K562 (cell line): Measurements from ENCODE around the gene UBXN10. TPM values are rescaled to one million over a fixed set of nuclear protein-coding genes. Genes with fewer than 3 reads are reported as not detected.

Experiments
- BHLHE40 ChIP-seq: IDR thresholded peaks from 2 replicates; pipeline ENCODE4 v1.6.1; 2011; ENCODE audit warnings: low read length, improper control_type of control experiment
- CCNT2 ChIP-seq: IDR thresholded peaks from 2 replicates; pipeline ENCODE4 v1.6.1; 2011; ENCODE audit warnings: borderline replicate concordance, low read depth, mild to moderate bottlenecking, moderate library complexity, mixed read lengths, low read length; ENCODE audit not compliant: insufficient read length; ENCODE audit errors: extremely low read depth
- CHCHD3 ChIP-seq: fragments of 250-450 bp; sonication (Bioruptor Pico); IDR thresholded peaks from 2 replicates; pipeline ENCODE4 v2.1.2; 2022; ENCODE audit warnings: mild to moderate bottlenecking
- E2F3 ChIP-seq: fragments of 250-450 bp; sonication (Bioruptor Pico); IDR thresholded peaks from 2 replicates; pipeline ENCODE4 v1.4.0; 2020; ENCODE audit warnings: mild to moderate bottlenecking
- HBP1 ChIP-seq: fragments of 450-650 bp; formaldehyde crosslinking; IDR thresholded peaks from 2 replicates; pipeline ENCODE4 v1.4.0; 2022; ENCODE audit warnings: missing genetic modification characterization
- LARP7 ChIP-seq: fragments of 450-650 bp; IDR thresholded peaks from 2 replicates; pipeline ENCODE4 v1.6.1; 2016
- NR2C1 ChIP-seq, 2 experiments: fragments of 450-650 bp; IDR thresholded peaks; 2 replicates each; pipeline ENCODE4 v1.6.1; 2017; ENCODE audit warnings: mild to moderate bottlenecking in 2 of 2, antibody characterized with exemption in 1 of 2, inconsistent platforms in 1 of 2, missing compliant biosample characterization in 1 of 2, missing genetic modification characterization in 1 of 2
- POLR2AphosphoS5 ChIP-seq: IDR thresholded peaks from 2 replicates; pipeline ENCODE4 v1.6.1; 2011; ENCODE audit warnings: mild to moderate bottlenecking, low read depth, low read length, moderate library complexity; ENCODE audit not compliant: control insufficient read depth, insufficient read depth
- RB1 ChIP-seq: fragments of 450-650 bp; IDR thresholded peaks from 2 replicates; pipeline ENCODE4 v1.6.1; 2017; ENCODE audit warnings: low read depth, mild to moderate bottlenecking
- RBM34 ChIP-seq: fragments of 200-400 bp; formaldehyde crosslinking; IDR thresholded peaks from 2 replicates; pipeline ENCODE4 v1.6.1; 2018; ENCODE audit warnings: low read length, borderline replicate concordance; ENCODE audit not compliant: insufficient read depth
- RCOR1 ChIP-seq, 2 experiments: IDR thresholded peaks; 2 replicates each; pipeline ENCODE4 v1.6.1; 2012; ENCODE audit warnings: low read depth in 2 of 2, low read length in 2 of 2, borderline replicate concordance in 1 of 2, improper control_type of control experiment in 1 of 2
- TAF1 ChIP-seq: IDR thresholded peaks from 2 replicates; pipeline ENCODE4 v1.6.1; 2011; ENCODE audit warnings: mild to moderate bottlenecking, low read length, moderate library complexity; ENCODE audit not compliant: insufficient read depth, control insufficient read depth, severe bottlenecking; ENCODE audit errors: extremely low read depth
- ZNF217 ChIP-seq: sonication (generic); formaldehyde crosslinking; IDR thresholded peaks from 2 replicates; pipeline ENCODE4 v1.8.0; 2022; ENCODE audit warnings: mild to moderate bottlenecking, missing genetic modification reagents
- polyA plus RNA-seq, 8 experiments: library from polyadenylated mRNA; depleted of rRNA in 4 of 8; stranded (reverse) in 5 of 8; unstranded in 3 of 8; fragments of >200 nt; fragmentation: Nextera tagmentation in 2 of 8; fragmentation: Illumina TruSeq in 1 of 8; extraction: Ambion mirVana in 2 of 8; extraction: Trizol in 1 of 8; gene quantifications; 2 replicates each; pipeline versions ENCODE4 v1.2.1 to v1.2.3, GENCODE V29; 2011 to 2014; ENCODE audit warnings: inconsistent platforms in 1 of 8, missing spikeins in 1 of 8
- total RNA-seq, 7 experiments: library from RNA; depleted of rRNA in 6 of 7; stranded (reverse); fragments of >200 nt in 6 of 7; fragmentation: Illumina TruSeq in 2 of 7; extraction: Trizol in 2 of 7; gene quantifications; 2 replicates each; pipeline versions ENCODE4 v1.2.1 to v1.2.3, GENCODE V29; 2011 to 2021; ENCODE audit warnings: low replicate concordance in 1 of 7
- TF ChIP-seq, protein P1 (sequence below): fragments of 250-450 bp; sonication (Bioruptor Pico); IDR thresholded peaks from 2 replicates; pipeline ENCODE4 v1.4.0; 2020; ENCODE audit warnings: mild to moderate bottlenecking
- TF ChIP-seq, protein P2 (sequence below): fragments of 450-650 bp; IDR thresholded peaks from 2 replicates; pipeline ENCODE4 v1.6.1; 2016; ENCODE audit warnings: low read depth

The UBXN10 gene
- total and polyA plus RNA-seq, 9 of the 15 experiments (the other 6 are each of a cell fraction or from before 2014, with no cell fraction given): 10.7 to 17.7 (median 13.6) TPM

GRCh38 chr1:20184997-20185833, 681 bp upstream of the UBXN10 start (continued):
- TF ChIP-seq CHCHD3 (CRISPR knock-in tag) (no peak), HBP1 (CRISPR knock-in tag) (peak; percentile 84), RCOR1 (IDR thresholded peaks at IDR 0.05; ENCODE audit: borderline replicate concordance in 1 of 2, low read depth in 2 of 2, low read length in 2 of 2) (peak in 1 of 2 experiments; percentile 93; a peak in 2 of 4 replicates), BHLHE40 (no peak), ZNF217 (no peak), TAF1 (no peak), POLR2AphosphoS5 (peak; percentile 70), NR2C1 (IDR thresholded peaks at IDR 0.05) (no peak; the same call in none of the 2 replicates), NR2C1 (tag; IDR thresholded peaks at IDR 0.05) (peak; percentile 66), RB1 (no peak), RBM34 (no peak), LARP7 (no peak), CCNT2 (peak; percentile 85), E2F3 (CRISPR knock-in tag) (no peak)
- TF ChIP-seq, protein P1, sequence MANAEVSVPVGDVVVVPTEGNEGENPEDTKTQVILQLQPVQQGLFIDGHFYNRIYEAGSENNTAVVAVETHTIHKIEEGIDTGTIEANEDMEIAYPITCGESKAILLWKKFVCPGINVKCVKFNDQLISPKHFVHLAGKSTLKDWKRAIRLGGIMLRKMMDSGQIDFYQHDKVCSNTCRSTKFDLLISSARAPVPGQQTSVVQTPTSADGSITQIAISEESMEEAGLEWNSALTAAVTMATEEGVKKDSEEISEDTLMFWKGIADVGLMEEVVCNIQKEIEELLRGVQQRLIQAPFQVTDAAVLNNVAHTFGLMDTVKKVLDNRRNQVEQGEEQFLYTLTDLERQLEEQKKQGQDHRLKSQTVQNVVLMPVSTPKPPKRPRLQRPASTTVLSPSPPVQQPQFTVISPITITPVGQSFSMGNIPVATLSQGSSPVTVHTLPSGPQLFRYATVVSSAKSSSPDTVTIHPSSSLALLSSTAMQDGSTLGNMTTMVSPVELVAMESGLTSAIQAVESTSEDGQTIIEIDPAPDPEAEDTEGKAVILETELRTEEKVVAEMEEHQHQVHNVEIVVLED: no peak
- TF ChIP-seq, protein P2, sequence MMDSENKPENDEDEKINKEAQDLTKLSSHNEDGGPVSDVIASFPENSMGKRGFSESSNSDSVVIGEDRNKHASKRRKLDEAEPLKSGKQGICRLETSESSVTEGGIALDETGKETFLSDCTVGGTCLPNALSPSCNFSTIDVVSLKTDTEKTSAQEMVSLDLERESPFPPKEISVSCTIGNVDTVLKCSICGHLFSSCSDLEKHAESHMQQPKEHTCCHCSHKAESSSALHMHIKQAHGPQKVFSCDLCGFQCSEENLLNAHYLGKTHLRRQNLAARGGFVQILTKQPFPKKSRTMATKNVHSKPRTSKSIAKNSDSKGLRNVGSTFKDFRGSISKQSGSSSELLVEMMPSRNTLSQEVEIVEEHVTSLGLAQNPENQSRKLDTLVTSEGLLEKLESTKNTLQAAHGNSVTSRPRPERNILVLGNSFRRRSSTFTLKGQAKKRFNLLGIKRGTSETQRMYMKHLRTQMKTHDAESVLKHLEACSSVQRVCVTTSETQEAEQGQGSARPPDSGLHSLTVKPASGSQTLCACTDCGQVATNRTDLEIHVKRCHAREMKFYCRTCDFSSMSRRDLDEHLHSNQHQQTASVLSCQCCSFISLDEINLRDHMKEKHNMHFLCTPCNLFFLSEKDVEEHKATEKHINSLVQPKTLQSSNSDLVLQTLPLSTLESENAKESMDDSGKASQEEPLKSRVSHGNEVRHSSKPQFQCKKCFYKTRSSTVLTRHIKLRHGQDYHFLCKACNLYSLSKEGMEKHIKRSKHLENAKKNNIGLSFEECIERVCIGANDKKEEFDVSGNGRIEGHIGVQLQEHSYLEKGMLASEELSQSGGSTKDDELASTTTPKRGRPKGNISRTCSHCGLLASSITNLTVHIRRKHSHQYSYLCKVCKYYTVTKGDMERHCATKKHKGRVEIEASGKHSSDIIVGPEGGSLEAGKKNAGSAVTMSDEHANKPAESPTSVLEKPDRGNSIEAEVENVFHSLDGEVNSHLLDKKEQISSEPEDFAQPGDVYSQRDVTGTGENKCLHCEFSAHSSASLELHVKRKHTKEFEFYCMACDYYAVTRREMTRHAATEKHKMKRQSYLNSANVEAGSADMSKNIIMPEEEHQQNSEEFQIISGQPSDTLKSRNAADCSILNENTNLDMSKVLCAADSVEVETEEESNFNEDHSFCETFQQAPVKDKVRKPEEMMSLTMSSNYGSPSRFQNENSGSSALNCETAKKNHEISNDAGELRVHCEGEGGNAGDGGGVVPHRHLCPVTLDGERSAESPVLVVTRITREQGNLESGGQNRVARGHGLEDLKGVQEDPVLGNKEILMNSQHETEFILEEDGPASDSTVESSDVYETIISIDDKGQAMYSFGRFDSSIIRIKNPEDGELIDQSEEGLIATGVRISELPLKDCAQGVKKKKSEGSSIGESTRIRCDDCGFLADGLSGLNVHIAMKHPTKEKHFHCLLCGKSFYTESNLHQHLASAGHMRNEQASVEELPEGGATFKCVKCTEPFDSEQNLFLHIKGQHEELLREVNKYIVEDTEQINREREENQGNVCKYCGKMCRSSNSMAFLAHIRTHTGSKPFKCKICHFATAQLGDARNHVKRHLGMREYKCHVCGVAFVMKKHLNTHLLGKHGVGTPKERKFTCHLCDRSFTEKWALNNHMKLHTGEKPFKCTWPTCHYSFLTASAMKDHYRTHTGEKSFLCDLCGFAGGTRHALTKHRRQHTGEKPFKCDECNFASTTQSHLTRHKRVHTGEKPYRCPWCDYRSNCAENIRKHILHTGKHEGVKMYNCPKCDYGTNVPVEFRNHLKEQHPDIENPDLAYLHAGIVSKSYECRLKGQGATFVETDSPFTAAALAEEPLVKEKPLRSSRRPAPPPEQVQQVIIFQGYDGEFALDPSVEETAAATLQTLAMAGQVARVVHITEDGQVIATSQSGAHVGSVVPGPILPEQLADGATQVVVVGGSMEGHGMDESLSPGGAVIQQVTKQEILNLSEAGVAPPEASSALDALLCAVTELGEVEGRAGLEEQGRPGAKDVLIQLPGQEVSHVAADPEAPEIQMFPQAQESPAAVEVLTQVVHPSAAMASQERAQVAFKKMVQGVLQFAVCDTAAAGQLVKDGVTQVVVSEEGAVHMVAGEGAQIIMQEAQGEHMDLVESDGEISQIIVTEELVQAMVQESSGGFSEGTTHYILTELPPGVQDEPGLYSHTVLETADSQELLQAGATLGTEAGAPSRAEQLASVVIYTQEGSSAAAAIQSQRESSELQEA: no peak
